Fibroblast of gingiva (primary cell): ENCODE measurements around the gene COA1.
"Not testable (repeated sequence)": the region's sequence is repeated elsewhere in the genome, so short reads cannot be mapped to it uniquely, and the experiment has no call there.

ENCODE experiments used
- DNase-seq: peaks from one replicate; pipeline ENCODE4 v3.0.0-alpha.2; 2011; ENCODE audit warnings: low read depth

The COA1 gene, protein sequence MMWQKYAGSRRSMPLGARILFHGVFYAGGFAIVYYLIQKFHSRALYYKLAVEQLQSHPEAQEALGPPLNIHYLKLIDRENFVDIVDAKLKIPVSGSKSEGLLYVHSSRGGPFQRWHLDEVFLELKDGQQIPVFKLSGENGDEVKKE

DNA sequence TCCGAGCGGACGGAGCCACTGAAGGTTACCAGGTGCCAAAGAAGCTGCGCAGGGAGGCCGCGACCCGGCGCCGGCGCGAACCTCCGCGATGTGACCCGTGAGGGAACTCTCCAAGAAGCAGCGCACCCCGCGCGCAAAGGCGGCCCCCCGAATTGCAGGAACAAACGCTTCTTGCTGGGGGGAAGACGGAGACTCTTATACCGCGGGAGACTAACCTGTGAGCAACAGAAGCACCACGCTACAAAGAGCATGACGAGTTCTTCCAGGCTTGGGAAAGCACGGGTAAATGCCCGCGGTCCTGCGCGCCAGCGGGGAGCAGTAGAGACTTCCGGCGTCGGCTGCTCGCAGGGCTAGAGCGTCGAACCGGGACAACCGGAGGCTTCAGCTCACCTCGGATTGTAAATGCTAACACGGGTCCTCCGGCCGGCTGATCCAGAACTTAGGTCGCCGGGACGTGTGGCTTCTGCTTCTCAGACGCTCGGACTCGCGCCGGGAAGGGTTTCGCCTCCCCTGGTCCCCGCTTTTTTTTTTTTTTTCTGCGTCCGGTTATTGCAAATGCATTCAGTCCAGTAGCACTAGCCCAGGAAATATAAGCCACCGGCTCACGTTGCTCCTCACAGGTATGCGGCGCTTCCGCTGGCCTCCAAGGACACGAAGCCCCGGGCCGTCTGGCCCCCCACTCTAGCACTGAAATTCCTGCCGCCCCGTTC lies at the start of gene COA1:
TSS of gene COA1 (minus strand) at position 310 of the 710 bp plus-strand sequence. CDS start 80,909 bp downstream, outside the sequence.
- DNase-seq: peak; percentile 93

DNA sequence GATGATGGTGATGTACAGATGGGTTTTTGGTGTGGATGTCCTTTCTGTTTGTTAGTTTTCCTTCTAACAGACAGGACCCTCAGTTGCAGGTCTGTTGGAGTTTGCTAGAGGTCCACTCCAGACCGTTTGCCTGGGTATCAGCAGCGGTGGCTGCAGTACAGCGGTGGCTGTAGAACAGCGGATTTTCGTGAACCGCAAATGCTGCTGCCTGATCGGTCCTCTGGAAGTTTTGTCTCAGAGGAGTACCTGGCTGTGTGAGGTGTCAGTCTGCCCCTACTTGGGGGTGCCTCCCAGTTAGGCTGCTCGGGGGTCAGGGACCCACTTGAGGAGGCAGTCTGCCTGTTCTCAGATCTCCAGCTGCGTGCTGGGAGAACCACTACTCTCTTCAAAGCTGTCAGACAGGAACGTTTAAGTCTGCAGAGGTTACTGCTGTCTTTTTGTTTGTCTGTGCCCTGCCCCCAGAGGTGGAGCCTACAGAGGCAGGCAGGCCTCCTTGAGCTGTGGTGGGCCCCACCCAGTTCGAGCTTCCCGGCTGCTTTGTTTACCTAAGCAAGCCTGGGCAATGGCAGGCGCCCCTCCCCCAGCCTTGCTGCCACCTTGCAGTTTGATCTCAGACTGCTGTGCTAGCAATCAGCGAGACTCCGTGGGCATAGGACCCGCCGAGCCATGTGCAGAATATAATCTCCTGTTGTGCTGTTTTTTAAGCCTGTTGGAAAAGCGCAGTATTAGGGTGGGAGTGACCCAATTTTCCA lies 49.1 kb upstream of the COA1 start:
- DNase-seq: not testable (repeated sequence)

DNA sequence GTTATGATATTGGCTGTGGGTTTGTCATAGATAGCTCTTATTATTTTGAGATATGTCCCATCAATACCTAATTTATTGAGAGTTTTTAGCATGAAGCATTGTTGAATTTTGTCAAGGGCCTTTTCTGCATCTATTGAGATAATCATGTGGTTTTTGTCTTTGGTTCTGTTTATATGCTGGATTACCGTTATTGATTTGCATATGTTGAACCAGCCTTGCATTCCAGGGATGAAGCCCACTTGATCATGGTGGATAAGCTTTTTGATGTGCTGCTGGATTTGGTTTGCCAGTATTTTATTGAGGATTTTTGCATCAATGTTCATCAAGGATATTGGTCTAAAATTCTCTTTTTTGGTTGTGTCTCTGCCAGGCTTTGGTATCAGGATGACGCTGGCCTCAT lies 45.9 kb upstream of the COA1 start:
- not testable (repeated sequence) for DNase-seq

DNA sequence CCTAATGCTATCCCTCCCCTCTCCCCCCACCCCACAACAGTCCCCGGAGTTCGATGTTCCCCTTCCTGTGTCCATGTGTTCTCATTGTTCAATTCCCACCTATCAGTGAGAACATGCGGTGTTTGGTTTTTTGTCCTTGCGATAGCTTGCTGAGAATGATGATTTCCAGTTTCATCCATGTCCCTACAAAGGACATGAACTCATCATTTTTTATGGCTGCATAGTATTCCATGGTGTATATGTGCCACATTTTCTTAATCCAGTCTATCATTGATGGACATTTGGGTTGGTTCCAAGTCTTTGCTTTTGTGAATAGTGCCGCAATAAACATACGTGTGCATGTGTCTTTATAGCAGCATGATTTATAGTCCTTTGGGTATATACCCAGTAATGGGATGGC lies 43.9 kb upstream of the COA1 start:
- DNase-seq: not testable (repeated sequence)

DNA sequence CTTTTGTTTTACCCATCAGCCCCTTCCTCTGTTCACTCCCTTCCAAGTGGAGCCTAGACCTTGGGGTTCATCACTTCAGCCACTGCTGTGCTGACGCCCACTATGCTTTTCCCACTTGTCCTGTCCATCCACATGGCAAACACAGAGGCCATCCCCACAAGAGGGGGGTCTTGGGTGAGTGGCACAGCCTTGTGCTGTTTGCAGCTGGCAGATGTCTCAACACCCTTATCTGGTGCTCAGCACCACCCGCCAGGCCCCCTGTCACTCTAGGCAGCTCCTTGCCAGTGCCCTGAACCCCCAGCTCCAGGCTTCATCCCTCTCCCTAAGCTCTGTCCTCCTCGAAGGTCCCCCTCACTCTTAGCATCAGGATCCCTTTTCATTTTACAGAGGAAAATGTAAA lies 42.2 kb upstream of the COA1 start:
- no peak for DNase-seq

DNA sequence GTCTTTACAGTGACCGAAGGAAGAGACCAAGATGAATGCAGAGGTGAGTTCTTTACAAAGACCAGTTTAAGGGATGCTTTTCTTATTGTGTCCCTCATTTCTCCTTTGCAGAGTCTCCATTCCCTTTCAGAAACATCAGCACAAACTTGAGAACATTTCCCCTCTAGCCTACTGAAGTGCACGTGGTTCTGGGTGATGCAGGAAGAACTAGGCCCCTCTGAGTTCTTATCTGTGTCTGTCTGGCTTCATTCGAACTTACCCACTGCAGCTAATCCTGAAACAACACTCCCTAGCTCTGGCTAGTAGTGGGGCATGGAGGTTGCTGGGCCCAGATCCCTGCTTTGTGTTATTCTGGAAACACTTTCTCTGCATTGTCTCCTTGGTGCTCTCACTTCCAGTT lies 41.8 kb upstream of the COA1 start:
- no peak for DNase-seq

DNA sequence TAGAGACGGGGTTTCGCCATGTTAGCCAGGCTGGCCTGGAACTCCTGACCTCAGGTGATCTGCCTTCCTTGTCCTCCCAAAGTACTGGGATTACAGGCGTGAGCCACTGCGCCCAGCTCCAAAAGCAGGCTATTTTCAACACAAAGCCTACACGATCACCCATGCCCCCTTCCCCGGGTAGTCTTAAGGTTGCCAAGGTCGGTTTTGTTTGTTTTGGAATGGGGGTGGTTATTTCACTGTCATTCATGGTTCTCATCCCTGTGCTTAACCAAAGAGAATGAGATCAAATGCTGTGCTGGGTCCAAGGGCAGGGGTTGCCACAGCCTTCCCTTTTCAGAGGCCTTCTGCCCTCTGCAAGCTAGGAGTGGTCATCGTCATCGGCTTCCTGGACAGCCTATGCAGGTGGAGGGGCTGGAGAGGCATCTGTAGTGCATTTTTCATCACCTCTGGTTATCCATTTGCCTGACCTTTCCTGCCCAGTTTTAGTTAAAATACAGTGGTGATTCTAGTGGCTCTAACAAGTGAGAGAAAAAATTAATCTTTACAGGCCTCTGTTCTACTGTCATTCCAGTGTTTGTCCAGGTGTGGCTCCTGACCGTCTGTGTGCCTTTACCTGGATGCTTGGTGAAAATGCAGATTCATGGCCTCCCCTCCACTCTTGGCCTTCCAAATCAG lies 40.6 kb upstream of the COA1 start:
- DNase-seq: no peak

DNA sequence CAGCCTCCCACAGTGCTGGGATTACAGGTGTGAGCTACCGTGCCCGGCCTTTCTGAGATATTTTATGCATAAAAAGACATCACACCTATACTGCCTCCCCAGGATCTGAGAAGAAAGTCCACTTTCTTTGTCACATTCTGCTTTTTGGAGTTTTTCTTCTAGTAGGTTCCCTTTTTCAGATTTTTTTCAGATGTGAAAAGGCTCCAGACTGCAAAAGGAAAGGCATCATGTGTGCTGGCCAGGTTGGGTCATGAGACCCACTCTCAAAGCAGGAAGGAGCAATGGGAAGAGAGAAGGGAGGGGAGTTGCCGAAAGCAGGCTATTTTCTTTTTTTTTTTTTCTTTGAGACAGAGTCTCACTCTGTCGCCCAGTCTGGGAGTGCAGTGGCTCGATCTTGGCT lies 40.0 kb upstream of the COA1 start:
- DNase-seq: no peak

DNA sequence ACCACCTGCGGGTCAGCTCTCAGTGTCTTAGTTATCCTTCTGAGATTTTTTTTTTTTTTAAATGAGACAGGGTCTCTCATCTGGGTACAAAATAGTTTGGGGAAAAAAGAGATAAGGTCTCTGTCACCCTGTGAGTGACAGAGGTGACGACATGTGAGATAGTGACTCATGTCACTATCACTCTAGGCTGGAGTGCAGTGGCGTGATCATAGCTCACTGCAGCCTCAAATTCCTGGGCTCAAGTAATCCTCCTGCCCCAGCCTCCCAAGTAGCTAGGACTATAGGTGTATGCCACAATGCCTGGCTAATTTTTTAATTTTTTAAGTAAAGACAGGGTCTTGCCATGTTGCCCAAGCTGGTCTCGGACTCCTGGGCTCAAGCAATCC lies 39.6 kb upstream of the COA1 start:
- no peak for DNase-seq

DNA sequence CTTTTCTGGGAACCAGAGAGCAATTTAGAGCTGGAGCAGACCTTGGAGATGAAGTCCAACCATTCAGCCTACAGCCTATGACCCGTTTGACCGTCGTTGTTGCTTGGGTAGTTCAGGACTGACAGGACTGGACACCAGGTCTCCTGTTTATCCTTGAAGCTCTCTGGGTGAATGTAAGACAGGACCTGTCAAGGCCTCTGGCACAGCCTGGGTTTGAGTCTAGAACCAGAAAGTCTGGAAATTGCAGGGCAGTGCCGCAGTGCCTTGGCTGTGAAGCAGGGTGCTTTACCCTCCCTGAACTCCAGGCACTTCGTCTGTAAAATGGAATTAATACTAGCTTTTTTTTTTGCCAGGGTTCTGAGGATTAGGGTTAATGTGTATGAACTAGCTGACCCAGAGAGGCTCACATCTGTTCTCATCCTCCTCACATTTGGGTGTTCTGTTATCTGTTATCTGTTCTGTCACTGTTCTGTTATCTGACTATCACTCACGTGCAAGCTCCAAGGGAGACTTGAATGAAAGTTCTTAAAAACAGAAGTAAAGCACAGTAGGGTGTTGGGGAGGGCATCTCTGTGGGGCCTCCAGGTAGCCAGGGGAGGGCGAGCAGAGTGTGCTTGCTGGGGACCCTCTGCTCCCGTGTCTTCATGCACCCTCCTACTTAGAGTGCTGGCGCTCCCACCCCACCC lies 39.0 kb upstream of the COA1 start:
- DNase-seq: no peak

DNA sequence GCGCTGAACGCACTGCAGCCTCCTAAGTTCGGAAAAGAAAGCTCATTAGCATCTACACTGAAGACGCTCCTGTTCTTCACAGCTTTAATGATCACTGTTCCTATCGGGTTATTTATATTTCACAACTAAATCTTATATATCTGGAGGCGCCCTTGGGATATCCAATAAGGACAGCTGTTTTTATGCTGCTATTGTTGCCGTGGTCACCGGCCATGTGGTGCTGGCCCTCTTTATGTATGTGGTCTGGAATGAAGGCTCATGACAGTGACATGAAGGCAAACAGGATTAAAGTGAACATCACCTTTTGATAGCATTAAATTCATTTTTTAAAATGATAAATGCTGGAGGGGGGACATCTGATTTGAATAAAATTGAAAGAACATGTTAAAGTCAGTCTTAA lies 38.0 kb upstream of the COA1 start:
- no peak for DNase-seq

DNA sequence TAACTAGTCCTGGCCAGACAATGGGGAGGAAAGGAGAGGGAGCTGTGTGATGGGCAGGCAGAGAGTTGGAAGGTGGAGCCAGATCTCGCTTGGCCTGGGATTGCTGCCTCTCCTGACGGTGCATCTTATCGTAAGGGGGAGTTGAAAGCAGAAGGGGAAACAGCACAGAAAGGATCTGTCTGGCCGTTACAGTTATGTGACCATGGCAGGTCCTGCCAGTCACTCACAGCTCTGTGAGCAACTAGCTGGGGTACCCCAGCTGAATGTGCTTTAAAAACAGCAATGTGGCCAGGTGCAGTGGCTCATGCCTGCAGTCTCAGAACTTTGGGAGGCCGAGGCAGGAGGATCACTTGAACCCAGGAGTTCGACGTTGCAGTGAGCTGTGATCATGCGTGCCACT lies 37.2 kb upstream of the COA1 start:
- no peak for DNase-seq

DNA sequence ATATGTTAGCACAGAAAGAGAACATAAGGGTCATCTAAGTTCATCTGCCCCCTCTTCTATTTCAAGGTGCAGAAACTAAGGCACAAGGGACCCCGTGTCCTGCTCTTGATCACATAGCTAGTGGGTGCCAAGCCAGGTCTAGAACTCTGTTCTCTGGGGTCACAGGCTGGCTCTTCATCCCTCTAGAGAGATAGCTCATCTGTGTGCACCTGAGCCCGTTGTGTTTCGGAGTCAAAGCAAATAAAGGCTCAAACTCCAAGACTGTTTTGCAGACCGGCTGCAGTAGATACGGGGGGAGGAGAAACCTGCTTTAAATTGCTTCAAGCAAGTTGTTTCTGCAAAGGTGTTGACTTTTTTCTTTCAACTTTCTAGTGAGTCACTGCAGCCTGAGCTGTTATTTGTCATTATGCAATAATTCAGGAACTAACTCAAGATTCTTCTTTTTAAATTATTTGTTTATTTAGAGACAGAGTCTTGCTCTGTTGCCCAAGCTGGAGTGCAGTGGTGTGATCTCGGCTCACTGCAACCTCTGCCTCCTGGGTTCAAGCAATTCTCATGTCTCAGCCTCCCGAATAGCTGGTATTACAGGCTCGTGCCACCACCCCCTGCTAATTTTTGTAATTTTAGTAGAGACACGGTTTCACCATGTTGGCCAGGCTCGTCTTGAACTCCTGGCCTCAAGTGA lies 35.6 kb upstream of the COA1 start:
- peak; percentile 24 for DNase-seq

DNA sequence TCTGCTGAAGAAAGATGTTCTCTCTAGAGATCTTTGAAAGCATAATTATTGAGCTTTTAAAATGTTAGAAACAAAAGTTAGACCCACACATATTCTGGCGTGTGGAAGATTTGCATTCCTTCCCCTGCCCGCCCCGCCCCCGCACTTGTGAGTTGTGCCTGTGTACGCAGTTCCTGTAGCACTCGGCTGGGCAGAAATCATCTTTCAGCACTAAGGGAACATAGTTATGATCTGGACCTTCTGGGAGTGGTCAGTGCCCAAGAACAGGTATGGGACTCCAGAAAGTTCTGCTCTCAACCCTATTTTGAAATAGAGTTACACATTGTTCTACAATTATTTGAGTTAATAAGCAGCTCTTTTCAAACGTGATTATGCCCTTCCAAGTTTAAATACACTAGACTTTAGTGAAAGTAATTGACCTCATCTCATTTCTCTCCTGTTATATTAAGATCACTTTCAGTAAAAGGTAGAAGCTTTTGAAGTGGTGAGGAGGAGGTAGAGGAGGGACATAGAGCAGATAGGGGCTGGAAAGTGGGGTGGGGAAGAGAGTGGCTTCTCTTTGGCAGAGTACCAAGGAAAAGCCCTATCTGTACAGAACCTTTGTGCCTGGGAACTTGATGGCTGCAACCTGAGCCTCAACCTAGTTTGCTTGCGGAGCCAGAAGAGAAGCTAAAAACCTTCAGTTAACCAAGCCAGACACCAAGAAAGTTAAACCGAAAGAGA lies 34.9 kb upstream of the COA1 start:
- DNase-seq: no peak

DNA sequence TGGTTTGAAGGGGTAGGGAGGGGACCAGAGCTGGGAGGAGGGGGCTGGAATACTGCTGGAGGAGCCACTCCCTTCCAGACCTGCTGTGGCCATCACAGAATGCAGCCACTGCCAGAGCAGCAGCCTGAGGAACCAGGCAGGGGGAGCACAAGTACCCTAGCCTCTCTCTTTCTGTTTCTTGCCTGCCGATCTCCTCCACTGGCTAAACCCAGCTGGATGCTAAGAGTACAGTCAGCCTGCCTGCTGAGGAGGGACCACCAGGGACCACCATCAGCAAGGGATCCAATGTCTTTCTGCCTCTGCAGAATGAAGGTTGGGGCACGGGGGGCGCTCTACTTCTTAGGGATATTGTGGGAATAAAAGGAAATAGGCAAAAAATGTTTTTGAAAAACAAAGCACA lies 33.9 kb upstream of the COA1 start:
- DNase-seq: no peak

DNA sequence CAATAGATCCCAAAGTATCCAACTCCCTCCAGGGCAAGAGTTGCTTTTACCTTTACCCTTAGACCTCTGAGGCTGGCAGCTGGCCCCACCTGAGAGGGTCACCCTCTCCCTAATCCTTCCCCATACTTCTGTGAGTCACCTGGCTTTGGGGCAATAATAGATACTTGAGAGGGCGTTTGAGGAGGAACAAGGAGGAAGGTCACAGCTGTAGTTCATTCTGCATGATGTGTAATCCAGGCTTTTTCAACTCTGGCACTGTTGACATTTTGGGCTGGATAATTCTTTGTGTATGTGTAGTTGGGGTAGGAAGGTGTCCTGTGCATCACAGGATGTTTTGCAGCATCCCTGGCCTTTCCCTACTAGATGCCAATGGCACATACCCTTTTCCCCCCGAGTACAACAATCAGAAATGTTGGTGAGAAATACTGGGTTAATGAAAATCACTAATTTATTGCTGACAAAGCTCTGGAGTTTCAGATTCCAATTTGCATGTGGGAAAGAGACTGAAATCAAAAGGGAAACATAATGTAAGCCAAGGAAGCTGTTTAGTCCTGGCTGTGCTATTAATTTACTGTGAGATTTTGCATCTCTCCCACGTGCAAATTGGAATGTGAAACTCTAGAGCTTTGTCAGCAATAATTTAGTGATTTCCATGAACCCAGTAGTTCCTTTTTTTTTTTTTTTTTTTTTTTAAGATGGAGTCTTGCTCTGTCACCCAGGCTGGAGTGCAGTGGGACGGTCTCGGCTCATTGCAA lies 32.8 kb upstream of the COA1 start:
- peak; percentile 42 for DNase-seq

DNA sequence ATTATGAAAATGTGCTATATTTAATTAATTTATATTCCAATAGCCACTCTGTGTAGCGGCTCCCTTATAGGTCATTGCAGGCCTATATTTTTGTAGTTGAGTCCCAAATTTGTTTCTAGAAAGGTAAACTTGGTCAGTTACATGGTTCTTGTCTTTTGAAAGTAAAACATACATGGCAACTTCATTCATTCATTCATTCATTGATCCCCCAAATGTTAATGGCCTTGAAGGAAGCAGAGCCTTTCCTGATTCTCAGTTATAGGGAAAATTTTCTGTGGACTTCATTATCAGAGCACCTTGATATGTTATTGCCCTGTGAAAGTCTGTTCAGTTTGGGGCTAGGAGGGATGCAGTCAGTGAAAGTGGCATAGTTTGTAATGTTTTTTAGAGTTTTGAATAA lies 32.1 kb upstream of the COA1 start:
- no peak for DNase-seq

DNA sequence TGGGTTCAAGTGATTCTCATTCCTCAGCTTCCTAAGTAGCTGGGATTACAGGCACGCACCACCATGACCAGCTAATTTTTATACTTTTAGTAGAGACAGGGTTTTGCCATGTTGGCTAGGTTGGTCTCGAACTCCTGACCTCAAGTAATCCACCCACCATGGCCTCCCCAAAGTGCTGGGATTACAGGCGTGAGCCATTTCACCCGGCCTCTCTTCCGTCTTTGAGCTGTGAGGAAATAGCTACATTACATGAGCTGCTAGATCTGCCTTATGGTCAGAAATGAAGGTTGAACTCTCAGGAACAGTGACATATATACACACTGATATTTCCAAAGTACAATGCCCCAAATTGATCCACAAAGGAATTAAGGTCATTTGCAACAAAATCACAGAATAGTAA lies 31.5 kb upstream of the COA1 start:
- DNase-seq: no peak

DNA sequence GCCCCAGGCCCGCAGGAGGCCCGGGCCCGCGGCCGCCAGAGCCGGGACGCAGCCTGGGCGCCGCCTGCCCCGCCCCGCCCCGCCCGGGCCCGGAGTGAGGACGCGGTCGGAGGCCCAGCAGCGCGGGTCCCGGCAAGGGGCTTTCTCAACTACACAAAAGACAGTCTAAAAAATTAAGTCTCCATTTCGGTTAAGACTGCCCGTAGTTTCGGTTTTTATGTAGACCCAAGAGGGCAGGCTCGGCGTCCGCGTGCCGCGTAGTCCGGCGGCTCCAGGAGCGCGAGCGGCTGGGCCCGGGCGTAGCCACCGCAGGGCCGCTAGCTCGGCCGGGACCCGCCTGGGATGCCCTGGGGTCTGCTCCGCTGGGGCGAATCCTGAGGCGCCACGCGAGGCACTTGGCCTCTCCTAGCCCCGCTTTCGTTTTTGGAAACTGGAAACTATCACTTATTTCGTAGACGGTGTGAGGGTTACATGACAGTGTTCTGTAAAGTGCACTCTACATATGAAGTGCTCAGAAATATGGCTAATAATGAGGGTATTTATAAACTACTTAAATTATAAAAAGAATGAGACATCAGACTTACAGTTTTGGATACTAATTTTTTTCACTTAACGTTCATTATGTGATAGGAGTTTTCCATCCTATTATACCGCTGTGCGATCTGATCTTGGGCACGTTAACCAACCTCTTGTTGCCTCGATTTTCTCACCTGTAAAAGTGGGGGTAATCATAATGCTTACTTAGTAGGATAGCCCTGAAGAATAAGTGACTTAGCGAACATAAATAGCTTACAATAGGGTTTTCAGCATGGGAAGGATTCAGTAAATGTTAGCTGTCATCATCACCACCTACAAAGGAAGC lies 29.7 kb upstream of the COA1 start:
- peak; percentile 30 for DNase-seq
